Liver (tissue), 9 donors: ENCODE results near the gene F2R. TPM values are rescaled to one million over a fixed set of nuclear protein-coding genes. Genes with fewer than 3 reads are reported as not detected.

Experiments used
- DNase-seq: peaks from one replicate; pipeline ENCODE4 v3.0.0-alpha.2; 2017; ENCODE audit warnings: low spot score
- H3K27ac ChIP-seq, 2 donors: one replicate each; pipeline ENCODE4 v1.7.0; 2013; ENCODE audit warnings: inconsistent platforms in 2 of 2, low read length in 2 of 2, control low read depth in 1 of 2, low read depth in 1 of 2, mild to moderate bottlenecking in 1 of 2
- H3K27me3 ChIP-seq, 4 donors: one replicate each; pipeline versions ENCODE4 v1.6.1 to v1.7.0; 2013; ENCODE audit warnings: low read length in 3 of 4, inconsistent platforms in 1 of 4, mild to moderate bottlenecking in 1 of 4, moderate library complexity in 1 of 4; ENCODE audit not compliant: control insufficient read depth in 4 of 4, insufficient read depth in 4 of 4
- H3K36me3 ChIP-seq, 4 donors: one replicate each; pipeline versions ENCODE4 v1.6.1 to v1.7.0; 2013; ENCODE audit warnings: low read length in 3 of 4, mild to moderate bottlenecking in 3 of 4, low read depth in 1 of 4, moderate library complexity in 1 of 4; ENCODE audit not compliant: control insufficient read depth in 4 of 4, insufficient read depth in 3 of 4
- H3K4me1 ChIP-seq, 4 donors: one replicate each; pipeline versions ENCODE4 v1.6.1 to v1.7.0; 2013; ENCODE audit warnings: low read length in 3 of 4, mild to moderate bottlenecking in 3 of 4, moderate library complexity in 1 of 4; ENCODE audit not compliant: control insufficient read depth in 4 of 4, insufficient read depth in 4 of 4
- H3K4me3 ChIP-seq, 3 donors: one replicate each; pipeline versions ENCODE4 v1.6.1 to v1.7.0; 2013; ENCODE audit warnings: low read length in 3 of 3, control low read depth in 1 of 3, low read depth in 1 of 3, mild to moderate bottlenecking in 1 of 3
- H3K9ac ChIP-seq, 2 donors: one replicate each; pipeline ENCODE4 v1.7.0; 2013; ENCODE audit warnings: low read length in 2 of 2, mild to moderate bottlenecking in 2 of 2, moderate library complexity in 2 of 2, control low read depth in 1 of 2, low read depth in 1 of 2
- H3K9me3 ChIP-seq, 4 donors: one replicate each; pipeline versions ENCODE4 v1.6.1 to v1.7.0; 2013; ENCODE audit warnings: low read length in 3 of 4; ENCODE audit not compliant: control insufficient read depth in 4 of 4
- ATF3 ChIP-seq: IDR thresholded peaks from 2 replicates; pipeline ENCODE4 v1.6.1; 2016; ENCODE audit warnings: antibody characterized with exemption
- CTCF ChIP-seq: fragments of 150-350 bp; IDR thresholded peaks from 2 replicates; pipeline ENCODE4 v1.5.1; 2017; ENCODE audit warnings: improper control_type of control experiment, low read depth, low read length; ENCODE audit not compliant: missing input control
- EGR1 ChIP-seq, 2 donors: IDR thresholded peaks; 2 replicates each; pipeline ENCODE4 v1.6.1; 2016 to 2018; ENCODE audit warnings: antibody characterized with exemption in 2 of 2, low read depth in 2 of 2
- FOXA1 ChIP-seq: IDR thresholded peaks from 2 replicates; pipeline ENCODE4 v1.6.1; 2016; ENCODE audit warnings: antibody characterized with exemption
- FOXA2 ChIP-seq: IDR thresholded peaks from 2 replicates; pipeline ENCODE4 v1.6.1; 2016; ENCODE audit warnings: antibody characterized with exemption
- GABPA ChIP-seq, 2 donors: IDR thresholded peaks in 1 of 2; conservative IDR thresholded peaks in 1 of 2; 2 replicates each; pipeline ENCODE4 v1.6.1; 2016; ENCODE audit warnings: antibody characterized with exemption in 2 of 2, mild to moderate bottlenecking in 1 of 2, moderate library complexity in 1 of 2
- HNF4A ChIP-seq, 2 donors: conservative IDR thresholded peaks; 2 replicates each; pipeline ENCODE4 v1.6.1; 2016; ENCODE audit warnings: antibody characterized with exemption in 2 of 2, mild to moderate bottlenecking in 2 of 2
- HNF4G ChIP-seq: IDR thresholded peaks from 2 replicates; pipeline ENCODE4 v1.6.1; 2016; ENCODE audit warnings: antibody characterized with exemption
- JUND ChIP-seq, 2 donors: IDR thresholded peaks; 2 replicates each; pipeline ENCODE4 v1.6.1; 2016; ENCODE audit warnings: antibody characterized with exemption in 2 of 2
- MAX ChIP-seq: IDR thresholded peaks from 2 replicates; pipeline ENCODE4 v1.6.1; 2016; ENCODE audit warnings: antibody characterized with exemption
- NR2F2 ChIP-seq: IDR thresholded peaks from 2 replicates; pipeline ENCODE4 v1.6.1; 2016; ENCODE audit warnings: antibody characterized with exemption
- RAD21 ChIP-seq, 2 donors: IDR thresholded peaks; 2 replicates each; pipeline ENCODE4 v1.6.1; 2016; ENCODE audit warnings: antibody characterized with exemption in 2 of 2, mild to moderate bottlenecking in 2 of 2
- REST ChIP-seq: IDR thresholded peaks from 2 replicates; pipeline ENCODE4 v1.6.1; 2016; ENCODE audit warnings: antibody characterized with exemption, mild to moderate bottlenecking
- RXRA ChIP-seq, 2 donors: IDR thresholded peaks; 2 replicates each; pipeline ENCODE4 v1.6.1; 2017 to 2018; ENCODE audit warnings: antibody characterized with exemption in 2 of 2, mild to moderate bottlenecking in 1 of 2
- SP1 ChIP-seq: IDR thresholded peaks from 2 replicates; pipeline ENCODE4 v1.6.1; 2018; ENCODE audit warnings: antibody characterized with exemption, mild to moderate bottlenecking
- TAF1 ChIP-seq: conservative IDR thresholded peaks from 2 replicates; pipeline ENCODE4 v1.6.1; 2016; ENCODE audit warnings: antibody characterized with exemption, mild to moderate bottlenecking
- YY1 ChIP-seq: IDR thresholded peaks from 2 replicates; pipeline ENCODE4 v1.6.1; 2016; ENCODE audit warnings: antibody characterized with exemption, mild to moderate bottlenecking
- ZBTB33 ChIP-seq: IDR thresholded peaks from 2 replicates; pipeline ENCODE4 v1.6.1; 2016; ENCODE audit warnings: antibody characterized with exemption
- WGBS: extraction: QIAGEN DNeasy Blood & Tissue Kit; methylation state at CpG from one replicate; pipeline ENCODE4 v1.1.7; 2013; 5-methylcytosine and 5-hydroxymethylcytosine counted together
- polyA plus RNA-seq, 2 donors: library from polyadenylated mRNA; stranded (reverse) in 1 of 2; unstranded in 1 of 2; fragments of 200-250 nt in 1 of 2; fragments of >200 nt in 1 of 2; fragmentation: Nextera tagmentation in 1 of 2; extraction: Ambion mirVana in 1 of 2; gene quantifications; one replicate each; pipeline versions ENCODE4 v1.2.1 to v1.2.3, GENCODE V29; 2013 to 2015
- total RNA-seq, 2 donors: library from RNA; depleted of rRNA; stranded (reverse); fragments of >200 nt; gene quantifications; one replicate each; pipeline ENCODE4 v1.2.3, GENCODE V29; 2014
- donor health status: healthy.
- donor health status: healthy.
- donor health status: healthy.
- donor health status: healthy.
- donor health status: healthy.

The F2R gene
- total and polyA plus RNA-seq, 4 donors = 5.9 to 18.7 (median 9.5) TPM

- TF ChIP-seq REST = no peak
Measured at GRCh38 chr5:76692651-76693050, 23.3 kb upstream of the F2R start (continued).

- Histone ChIP-seq H3K9ac (no peak overlapping the region), H3K9me3 (no peaks in the 10 kb centered on the region), H3K4me3 (no peak overlapping the region), H3K27me3 (no peaks in the 10 kb centered on the region), H3K27ac (no peak overlapping the region), H3K4me1 (no peaks in the 10 kb centered on the region), H3K36me3 (peaks cover 6 to 47% (median 30%) of the 10 kb centered on the region in 4 donors)
- WGBS = 80% methylated on average over 3 of the region's 3 CpGs
- TF ChIP-seq EGR1 (IDR thresholded peaks at IDR 0.05; ENCODE audit: low read depth in 2 of 2) = no peak
- no peak for TF ChIP-seq FOXA2
- no peak for DNase-seq
Measured at GRCh38 chr5:76693141-76693540, 22.8 kb upstream of the F2R start.

GRCh38 chr5:76694317-76694716 is 21.6 kb upstream of the F2R start:
- WGBS = 51% methylated on average over 2 of the region's 2 CpGs
- Histone ChIP-seq H3K4me1 (no peaks in the 10 kb centered on the region), H3K9me3 (no peaks in the 10 kb centered on the region), H3K36me3 (peaks cover 6 to 46% (median 31%) of the 10 kb centered on the region in 4 donors), H3K27me3 (no peaks in the 10 kb centered on the region), H3K9ac (no peak overlapping the region), H3K27ac (no peak overlapping the region), H3K4me3 (no peak overlapping the region)
- no peak for DNase-seq
- no peak for TF ChIP-seq SP1
- TF ChIP-seq FOXA2 = no peak
- no peak for TF ChIP-seq CTCF
- TF ChIP-seq GABPA (IDR thresholded peaks at IDR 0.05 in 1 of 2, conservative IDR thresholded peaks at IDR 0.05 in 1 of 2) = no peak
- TF ChIP-seq RXRA (IDR thresholded peaks at IDR 0.05) = no peak
- no peak for TF ChIP-seq REST
- no peak for TF ChIP-seq JUND (IDR thresholded peaks at IDR 0.05)
- TF ChIP-seq ZBTB33 = no peak
- no peak for TF ChIP-seq YY1
- no peak for TF ChIP-seq EGR1 (IDR thresholded peaks at IDR 0.05; ENCODE audit: low read depth in 2 of 2)
- TF ChIP-seq NR2F2 = no peak
- TF ChIP-seq RAD21 (IDR thresholded peaks at IDR 0.05) = no peak
- TF ChIP-seq HNF4A (conservative IDR thresholded peaks at IDR 0.05) = no peak
- no peak for TF ChIP-seq TAF1
- TF ChIP-seq ATF3 = no peak
- TF ChIP-seq MAX = no peak
- no peak for TF ChIP-seq HNF4G
- no peak for TF ChIP-seq FOXA1
